OCI-LY1 (cell line): ENCODE data around the gene IFT81.

ENCODE experiments used
- H2AFZ ChIP-seq: fragments of 200-600 bp; sonication (generic), shearing (Covaris generic); 2 replicates; pipeline ENCODE4 v1.6.0; 2014; ENCODE audit warnings: antibody characterized with exemption, mild to moderate bottlenecking, low read length
- H3F3A ChIP-seq: fragments of 200-600 bp; sonication (generic), shearing (Covaris generic); 2 replicates; pipeline ENCODE4 v1.6.0; 2014; ENCODE audit warnings: mild to moderate bottlenecking, antibody characterized with exemption, low read length, moderate library complexity; ENCODE audit not compliant: insufficient read depth
- H3K27ac ChIP-seq: fragments of 200-600 bp; sonication (generic); 2 replicates; pipeline ENCODE4 v1.5.1; 2014; ENCODE audit warnings: low read length, mixed run types, mild to moderate bottlenecking, low read depth; ENCODE audit not compliant: poor library complexity, severe bottlenecking
- H3K27me3 ChIP-seq: fragments of 200-600 bp; sonication (generic); 2 replicates; pipeline ENCODE4 v1.6.0; 2014; ENCODE audit warnings: antibody characterized with exemption, mild to moderate bottlenecking, low read length, moderate library complexity; ENCODE audit not compliant: insufficient read depth
- H3K36me3 ChIP-seq: fragments of 200-600 bp; sonication (generic); 2 replicates; pipeline ENCODE4 v1.6.1; 2014; ENCODE audit warnings: mild to moderate bottlenecking, antibody characterized with exemption, low read length, moderate library complexity, mixed read lengths; ENCODE audit not compliant: insufficient read depth
- H3K4me1 ChIP-seq: fragments of 200-600 bp; sonication (generic); 2 replicates; pipeline ENCODE4 v1.5.1; 2014; ENCODE audit warnings: mild to moderate bottlenecking, low read length, moderate library complexity; ENCODE audit not compliant: insufficient read depth, severe bottlenecking
- H3K4me2 ChIP-seq: fragments of 200-600 bp; sonication (generic), shearing (Covaris generic); 2 replicates; pipeline ENCODE4 v1.6.1; 2014; ENCODE audit warnings: low read length
- H3K4me3 ChIP-seq: fragments of 200-600 bp; sonication (generic); 2 replicates; pipeline ENCODE4 v1.5.1; 2014; ENCODE audit warnings: low read length, low read depth, mild to moderate bottlenecking, mixed read lengths; ENCODE audit not compliant: poor library complexity, severe bottlenecking
- H3K79me2 ChIP-seq: fragments of 200-600 bp; shearing (Covaris generic); 2 replicates; pipeline ENCODE4 v1.6.1; 2016; ENCODE audit warnings: mixed run types, low read length, mixed read lengths; ENCODE audit not compliant: insufficient read depth
- H3K9ac ChIP-seq: fragments of 200-600 bp; sonication (generic), shearing (Covaris generic); 2 replicates; pipeline ENCODE4 v1.6.1; 2014; ENCODE audit warnings: mild to moderate bottlenecking, low read length, mixed read lengths
- H3K9me2 ChIP-seq: fragments of 200-600 bp; sonication (generic), shearing (Covaris generic); 2 replicates; pipeline ENCODE4 v1.6.1; 2014; ENCODE audit warnings: low read depth, mild to moderate bottlenecking, low read length, mixed read lengths
- H3K9me3 ChIP-seq: fragments of 200-600 bp; shearing (Covaris generic); 2 replicates; pipeline ENCODE4 v1.6.1; 2014; ENCODE audit warnings: low read length, mixed read lengths
- H4K20me1 ChIP-seq: fragments of 200-600 bp; sonication (generic), shearing (Covaris generic); 2 replicates; pipeline ENCODE4 v1.6.0; 2016; ENCODE audit warnings: mild to moderate bottlenecking, low read length; ENCODE audit not compliant: insufficient read depth
- EZH2 ChIP-seq: fragments of 200-600 bp; sonication (generic), shearing (Covaris generic); IDR thresholded peaks from 2 replicates; pipeline ENCODE4 v1.8.0; 2017; ENCODE audit warnings: borderline replicate concordance, mixed run types, mild to moderate bottlenecking, antibody characterized with exemption, low read length, moderate library complexity, mixed read lengths
- TF ChIP-seq, protein P1 (sequence below): fragments of 200-600 bp; sonication (generic), shearing (Covaris generic); IDR thresholded peaks from 2 replicates; pipeline ENCODE4 v1.5.1; 2017; ENCODE audit warnings: mild to moderate bottlenecking, antibody characterized with exemption, low read length, moderate library complexity, mixed read lengths

Gene IFT81

DNA sequence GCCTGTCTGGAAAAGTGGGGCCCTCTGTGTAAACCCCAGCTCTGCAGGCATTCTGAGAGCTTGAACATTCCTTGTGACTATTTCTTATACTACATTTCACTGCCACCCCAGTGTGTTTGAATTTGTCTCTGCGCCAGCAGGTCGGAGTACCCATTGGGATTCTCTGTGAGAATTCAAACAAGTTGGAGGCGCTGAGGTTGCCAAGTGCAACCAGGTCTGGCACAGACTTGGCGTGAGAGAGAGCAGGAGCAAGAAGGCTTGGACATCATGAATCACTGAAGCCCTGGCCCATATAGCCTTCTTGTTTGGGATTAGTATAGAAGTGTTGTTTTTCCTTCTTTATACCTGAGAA is 123.9 kb downstream of the IFT81 start:
- no peak overlapping the region for H3K27ac ChIP-seq
- no peaks in the 10 kb centered on the region for H3F3A ChIP-seq
- TF ChIP-seq, protein P1, sequence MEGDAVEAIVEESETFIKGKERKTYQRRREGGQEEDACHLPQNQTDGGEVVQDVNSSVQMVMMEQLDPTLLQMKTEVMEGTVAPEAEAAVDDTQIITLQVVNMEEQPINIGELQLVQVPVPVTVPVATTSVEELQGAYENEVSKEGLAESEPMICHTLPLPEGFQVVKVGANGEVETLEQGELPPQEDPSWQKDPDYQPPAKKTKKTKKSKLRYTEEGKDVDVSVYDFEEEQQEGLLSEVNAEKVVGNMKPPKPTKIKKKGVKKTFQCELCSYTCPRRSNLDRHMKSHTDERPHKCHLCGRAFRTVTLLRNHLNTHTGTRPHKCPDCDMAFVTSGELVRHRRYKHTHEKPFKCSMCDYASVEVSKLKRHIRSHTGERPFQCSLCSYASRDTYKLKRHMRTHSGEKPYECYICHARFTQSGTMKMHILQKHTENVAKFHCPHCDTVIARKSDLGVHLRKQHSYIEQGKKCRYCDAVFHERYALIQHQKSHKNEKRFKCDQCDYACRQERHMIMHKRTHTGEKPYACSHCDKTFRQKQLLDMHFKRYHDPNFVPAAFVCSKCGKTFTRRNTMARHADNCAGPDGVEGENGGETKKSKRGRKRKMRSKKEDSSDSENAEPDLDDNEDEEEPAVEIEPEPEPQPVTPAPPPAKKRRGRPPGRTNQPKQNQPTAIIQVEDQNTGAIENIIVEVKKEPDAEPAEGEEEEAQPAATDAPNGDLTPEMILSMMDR, result no peak
- TF ChIP-seq EZH2, result no peak
- H3K9me2 ChIP-seq, result no peaks in the 10 kb centered on the region
- no peaks in the 10 kb centered on the region for H3K79me2 ChIP-seq
- no peaks in the 10 kb centered on the region for H3K27me3 ChIP-seq
- no peak overlapping the region for H2AFZ ChIP-seq
- H3K4me2 ChIP-seq, result no peak overlapping the region
- H3K36me3 ChIP-seq, result no peaks in the 10 kb centered on the region
- H3K4me3 ChIP-seq, result no peak overlapping the region
- H3K9ac ChIP-seq, result no peak overlapping the region
- no peaks in the 10 kb centered on the region for H3K9me3 ChIP-seq
- H4K20me1 ChIP-seq, result no peaks in the 10 kb centered on the region
- no peaks in the 10 kb centered on the region for H3K4me1 ChIP-seq

DNA sequence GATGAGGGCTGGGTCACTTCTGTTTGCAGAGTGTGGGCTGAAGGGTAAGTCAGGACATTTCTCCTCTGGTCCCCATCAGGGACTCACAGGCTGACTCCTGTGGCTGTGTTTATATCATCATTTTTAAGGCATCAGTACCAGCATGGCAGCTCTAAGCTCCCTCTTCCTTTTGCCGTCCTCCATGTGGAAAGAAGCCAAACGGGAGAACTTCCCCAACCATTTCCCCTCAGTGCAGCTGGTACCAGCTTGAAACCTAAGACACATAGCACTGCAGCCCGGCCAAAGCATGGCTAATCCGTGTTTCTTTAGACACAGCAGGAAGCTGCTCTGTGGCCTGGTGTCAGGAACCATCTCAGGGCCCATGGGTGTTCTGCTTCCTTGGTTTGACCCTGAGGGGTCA is 124.9 kb downstream of the IFT81 start:
- H3K27ac ChIP-seq, result no peak overlapping the region
- no peaks in the 10 kb centered on the region for H3K9me2 ChIP-seq
- no peaks in the 10 kb centered on the region for H4K20me1 ChIP-seq
- H3K9ac ChIP-seq, result no peak overlapping the region
- no peaks in the 10 kb centered on the region for H3F3A ChIP-seq
- H3K4me2 ChIP-seq, result no peak overlapping the region
- no peaks in the 10 kb centered on the region for H3K27me3 ChIP-seq
- no peaks in the 10 kb centered on the region for H3K4me1 ChIP-seq
- H3K9me3 ChIP-seq, result no peaks in the 10 kb centered on the region
- no peak overlapping the region for H2AFZ ChIP-seq
- no peak overlapping the region for H3K4me3 ChIP-seq
- no peaks in the 10 kb centered on the region for H3K36me3 ChIP-seq
- no peaks in the 10 kb centered on the region for H3K79me2 ChIP-seq
- TF ChIP-seq, protein P1, result no peak
- TF ChIP-seq EZH2, result no peak

DNA sequence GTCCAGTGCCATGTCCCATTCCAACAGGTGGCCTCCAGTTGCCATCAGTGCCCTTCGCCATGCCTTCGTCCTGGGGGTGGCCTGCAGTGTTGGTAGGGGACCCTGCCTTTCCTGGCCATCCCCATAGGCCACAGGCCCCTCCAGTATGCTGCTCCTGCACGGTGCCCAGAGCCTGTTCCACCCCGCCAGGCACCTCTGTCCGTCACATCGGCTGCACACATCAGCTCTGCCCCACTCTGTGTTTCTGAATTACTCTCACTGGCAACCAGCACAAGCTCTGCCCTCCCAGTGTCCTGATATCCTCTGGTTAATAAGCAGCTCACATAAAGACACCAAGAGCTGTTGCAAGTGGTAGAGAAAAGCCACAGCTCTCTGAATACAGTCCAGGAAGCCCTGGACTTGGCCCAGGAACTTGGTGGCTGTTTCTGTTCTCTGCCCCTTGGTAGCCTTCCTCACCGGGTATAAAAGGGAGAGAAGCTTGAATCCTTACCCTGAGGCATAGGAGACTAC is 125.6 kb downstream of the IFT81 start:
- no peaks in the 10 kb centered on the region for H3K4me1 ChIP-seq
- H3K9ac ChIP-seq, result no peak overlapping the region
- no peak overlapping the region for H2AFZ ChIP-seq
- H3K4me3 ChIP-seq, result no peak overlapping the region
- no peaks in the 10 kb centered on the region for H3K79me2 ChIP-seq
- H4K20me1 ChIP-seq, result no peaks in the 10 kb centered on the region
- no peak overlapping the region for H3K4me2 ChIP-seq
- no peaks in the 10 kb centered on the region for H3F3A ChIP-seq
- H3K9me2 ChIP-seq, result no peaks in the 10 kb centered on the region
- no peaks in the 10 kb centered on the region for H3K9me3 ChIP-seq
- TF ChIP-seq, protein P1, result no peak
- no peak for TF ChIP-seq EZH2
- H3K27ac ChIP-seq, result no peak overlapping the region
- no peaks in the 10 kb centered on the region for H3K36me3 ChIP-seq
- H3K27me3 ChIP-seq, result no peaks in the 10 kb centered on the region
